ENCODE measurements around the gene SERPINF2. TPM values are rescaled to one million over a fixed set of nuclear protein-coding genes. Genes with fewer than 3 reads are reported as not detected.
A peak's percentile ranks its signal among the peaks of the same experiment; 100 is the strongest.

The SERPINF2 gene
- total RNA-seq, 1 donor: 0.43 TPM

DNA sequence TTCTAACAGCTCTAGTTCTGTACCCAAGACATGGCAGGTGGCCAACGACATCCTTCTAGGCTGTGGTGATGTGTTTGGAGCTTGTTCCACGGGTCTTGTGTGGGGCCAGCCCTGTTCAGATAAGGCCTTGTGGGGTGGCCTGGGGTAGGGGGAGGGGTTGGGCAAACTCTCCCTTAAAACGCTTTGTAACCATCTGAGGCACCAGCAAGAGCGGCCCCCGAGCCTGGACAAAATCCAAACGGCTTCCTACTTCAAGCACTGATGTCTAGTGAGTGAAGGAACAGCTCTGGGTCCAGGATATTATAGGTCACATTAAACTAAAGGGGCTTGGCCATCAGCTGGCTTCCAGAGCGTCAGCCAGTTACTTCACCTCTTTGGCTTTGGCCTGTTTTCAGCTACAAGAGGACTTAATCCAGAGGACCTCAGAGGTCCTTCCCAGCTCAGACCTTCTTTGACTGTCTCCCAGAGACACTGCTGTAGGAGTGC, 31.1 kb downstream of the SERPINF2 start:
- DNase-seq (ENCODE audit: low read depth): peak; percentile 77
- H3K4me3 ChIP-seq (ENCODE audit: low read depth, low read length): no peak overlapping the region
- TF ChIP-seq, protein P1, sequence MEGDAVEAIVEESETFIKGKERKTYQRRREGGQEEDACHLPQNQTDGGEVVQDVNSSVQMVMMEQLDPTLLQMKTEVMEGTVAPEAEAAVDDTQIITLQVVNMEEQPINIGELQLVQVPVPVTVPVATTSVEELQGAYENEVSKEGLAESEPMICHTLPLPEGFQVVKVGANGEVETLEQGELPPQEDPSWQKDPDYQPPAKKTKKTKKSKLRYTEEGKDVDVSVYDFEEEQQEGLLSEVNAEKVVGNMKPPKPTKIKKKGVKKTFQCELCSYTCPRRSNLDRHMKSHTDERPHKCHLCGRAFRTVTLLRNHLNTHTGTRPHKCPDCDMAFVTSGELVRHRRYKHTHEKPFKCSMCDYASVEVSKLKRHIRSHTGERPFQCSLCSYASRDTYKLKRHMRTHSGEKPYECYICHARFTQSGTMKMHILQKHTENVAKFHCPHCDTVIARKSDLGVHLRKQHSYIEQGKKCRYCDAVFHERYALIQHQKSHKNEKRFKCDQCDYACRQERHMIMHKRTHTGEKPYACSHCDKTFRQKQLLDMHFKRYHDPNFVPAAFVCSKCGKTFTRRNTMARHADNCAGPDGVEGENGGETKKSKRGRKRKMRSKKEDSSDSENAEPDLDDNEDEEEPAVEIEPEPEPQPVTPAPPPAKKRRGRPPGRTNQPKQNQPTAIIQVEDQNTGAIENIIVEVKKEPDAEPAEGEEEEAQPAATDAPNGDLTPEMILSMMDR (IDR thresholded peaks at IDR 0.05; ENCODE audit: insufficient read depth, low read depth, low read length): no peak

DNA sequence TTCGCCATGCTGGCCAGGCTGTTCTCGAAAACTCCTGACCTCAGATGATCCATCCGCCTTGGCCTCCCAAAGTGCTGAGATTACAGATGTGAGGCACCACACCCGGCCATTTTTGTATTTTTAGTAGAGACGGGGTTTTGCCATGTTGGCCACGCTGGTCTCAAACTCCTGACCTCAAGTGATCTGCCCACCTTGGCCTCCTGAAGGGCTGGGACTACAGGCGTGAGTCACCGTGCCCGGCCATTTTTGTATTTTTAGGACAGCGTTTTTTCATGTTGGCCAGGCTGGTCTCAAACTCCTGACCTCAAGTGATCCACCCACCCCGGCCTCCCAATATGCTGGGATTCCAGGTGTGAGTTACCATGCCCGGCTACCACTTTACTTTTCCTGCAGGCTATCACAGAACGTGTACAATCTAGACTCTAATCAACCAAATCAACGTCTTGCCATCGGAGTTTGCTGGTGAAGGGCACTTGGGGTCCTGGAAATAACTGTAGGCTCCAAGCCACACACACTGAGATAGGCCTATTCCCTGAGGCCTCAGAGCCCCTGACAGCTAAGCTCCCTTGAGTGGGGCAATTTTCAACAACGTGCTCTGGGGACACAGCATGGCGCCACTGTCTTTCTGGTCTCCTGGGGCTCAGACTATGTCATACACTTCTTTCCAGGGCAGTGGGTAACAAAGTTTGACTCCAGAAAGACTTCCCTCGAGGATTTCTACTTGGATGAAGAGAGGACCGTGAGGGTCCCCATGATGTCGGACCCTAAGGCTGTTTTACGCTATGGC, 31.9 kb downstream of the SERPINF2 start:
- TF ChIP-seq, protein P1 (IDR thresholded peaks at IDR 0.05; ENCODE audit: insufficient read depth, low read depth, low read length): no peak
- no peak overlapping the region for H3K4me3 ChIP-seq (ENCODE audit: low read depth, low read length)
- no peak for DNase-seq (ENCODE audit: low read depth)

GRCh38 chr17:1776328-1776727, 33.7 kb downstream of the SERPINF2 start:
- TF ChIP-seq, protein P1 (IDR thresholded peaks at IDR 0.05; ENCODE audit: insufficient read depth, low read depth, low read length): no peak
- DNase-seq (ENCODE audit: low read depth): no peak
- H3K4me3 ChIP-seq (ENCODE audit: low read depth, low read length): no peak overlapping the region

GRCh38 chr17:1776857-1777256, 34.2 kb downstream of the SERPINF2 start:
- no peak for DNase-seq (ENCODE audit: low read depth)
- TF ChIP-seq, protein P1 (IDR thresholded peaks at IDR 0.05; ENCODE audit: insufficient read depth, low read depth, low read length): no peak
- no peak overlapping the region for H3K4me3 ChIP-seq (ENCODE audit: low read depth, low read length)

DNA sequence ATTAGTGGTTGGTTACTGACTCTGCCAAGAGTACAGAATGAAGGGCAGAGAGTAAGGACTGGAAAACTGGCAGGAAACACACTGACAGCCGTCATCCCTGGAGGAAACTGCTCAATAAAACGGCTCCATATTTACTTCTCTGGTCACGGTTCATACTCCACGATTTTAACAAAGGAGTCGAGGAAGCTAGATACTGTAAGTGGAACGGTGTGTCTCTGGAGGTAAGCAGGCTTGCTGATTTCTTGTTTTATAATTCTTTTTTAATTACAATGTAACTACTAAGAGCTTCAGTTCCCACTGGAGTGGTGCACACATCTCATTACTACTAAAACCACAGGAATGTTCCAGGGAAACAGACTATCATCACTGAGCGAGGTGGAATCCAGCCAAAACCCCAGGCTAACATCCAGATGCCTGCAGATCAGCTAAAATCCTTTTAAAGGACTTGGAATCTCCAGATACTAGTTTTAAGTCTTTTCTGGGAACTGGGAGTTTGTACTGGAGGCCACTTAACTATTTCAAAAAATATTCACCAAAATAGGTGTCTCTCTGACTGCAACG, 37.0 kb downstream of the SERPINF2 start:
- DNase-seq (ENCODE audit: low read depth): peak; percentile 99
- H3K4me3 ChIP-seq (ENCODE audit: low read depth, low read length): peak overlapping the region; percentile 28
- TF ChIP-seq, protein P1 (IDR thresholded peaks at IDR 0.05; ENCODE audit: insufficient read depth, low read depth, low read length): no peak

DNA sequence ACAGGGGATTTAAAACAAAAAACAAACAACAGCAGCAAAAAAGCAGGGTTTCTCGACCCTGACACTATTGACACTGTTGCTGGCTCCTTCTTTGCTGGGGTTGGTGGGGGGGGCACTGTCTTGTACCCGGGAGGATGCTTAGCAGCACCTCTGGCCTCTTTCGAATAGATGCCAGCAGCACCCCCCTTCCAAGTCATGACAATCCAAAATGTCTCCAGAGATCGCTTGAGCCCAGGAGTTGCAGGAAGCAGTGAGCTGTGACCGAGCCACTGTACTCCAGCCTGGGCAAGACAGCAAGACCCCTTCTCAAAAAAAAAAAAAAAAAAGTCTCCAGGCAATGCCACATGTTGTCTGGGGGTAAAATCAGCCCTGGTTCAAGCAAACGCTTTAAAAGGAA, 39.5 kb downstream of the SERPINF2 start:
- H3K4me3 ChIP-seq (ENCODE audit: low read depth, low read length): no peak overlapping the region
- no peak for DNase-seq (ENCODE audit: low read depth)
- TF ChIP-seq, protein P1 (IDR thresholded peaks at IDR 0.05; ENCODE audit: insufficient read depth, low read depth, low read length): no peak

Data from fibroblast of villous mesenchyme (primary cell).